GM19455 (cell line): ENCODE results near the gene CENPN.

ENCODE experiments used
- ATAC-seq: cut with Tn5 transposase; IDR thresholded peaks from one replicate; pipeline ENCODE4 v1.9.1; 2021; ENCODE audit not compliant: unreplicated experiment

The CENPN gene, protein sequence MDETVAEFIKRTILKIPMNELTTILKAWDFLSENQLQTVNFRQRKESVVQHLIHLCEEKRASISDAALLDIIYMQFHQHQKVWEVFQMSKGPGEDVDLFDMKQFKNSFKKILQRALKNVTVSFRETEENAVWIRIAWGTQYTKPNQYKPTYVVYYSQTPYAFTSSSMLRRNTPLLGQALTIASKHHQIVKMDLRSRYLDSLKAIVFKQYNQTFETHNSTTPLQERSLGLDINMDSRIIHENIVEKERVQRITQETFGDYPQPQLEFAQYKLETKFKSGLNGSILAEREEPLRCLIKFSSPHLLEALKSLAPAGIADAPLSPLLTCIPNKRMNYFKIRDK

DNA sequence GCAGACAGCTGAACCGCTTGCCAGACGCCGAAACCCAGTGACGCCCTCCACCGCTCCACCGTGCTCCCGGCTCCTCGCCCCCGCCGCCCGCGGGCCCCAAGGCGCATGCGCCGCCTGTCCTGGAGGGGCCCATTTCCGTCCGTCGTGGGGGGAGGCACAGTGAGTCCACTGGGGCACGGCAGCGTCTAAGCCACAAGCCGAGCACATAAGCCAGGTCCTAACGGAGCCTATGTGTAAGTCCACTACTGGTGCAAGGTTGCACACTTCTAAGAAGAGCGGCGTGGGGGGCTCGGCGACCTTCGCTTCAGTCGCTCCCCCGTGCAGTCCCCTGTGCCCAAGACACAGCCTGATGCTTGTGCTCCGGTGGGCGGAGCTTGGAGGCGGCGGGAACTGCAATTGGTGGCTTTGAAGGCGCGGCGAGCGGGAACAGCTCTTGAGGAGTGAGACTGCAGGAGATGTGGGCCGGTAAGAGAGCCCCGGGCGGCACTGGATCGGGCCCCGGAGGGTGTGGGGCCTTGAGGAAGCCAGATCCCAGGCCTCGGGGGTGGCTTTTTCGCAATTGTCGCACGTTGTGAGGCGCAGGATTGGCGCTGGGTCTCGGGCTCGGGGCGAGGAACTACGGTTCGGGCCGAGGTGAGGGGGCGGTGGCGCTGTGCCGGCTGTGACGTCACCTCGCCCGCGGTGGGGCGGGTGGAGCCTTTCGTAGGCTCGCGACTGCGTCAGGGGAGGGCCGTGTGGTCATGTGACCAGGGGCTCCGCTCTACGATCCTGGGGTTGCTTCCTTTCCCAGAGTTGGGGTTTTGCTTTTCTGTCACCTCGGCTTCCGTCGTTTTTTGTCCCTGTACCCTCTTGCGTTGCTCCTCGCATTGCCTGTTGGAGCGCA is at the start of gene CENPN, which contains the start of gene CMC2:
TSS of gene CENPN (plus strand) at position 402 of the 883 bp plus-strand sequence. CDS start 4,726 bp downstream, outside the sequence.
TSS of gene CMC2 (minus strand) at position 73 of the 883 bp plus-strand sequence. CDS start 9,491 bp downstream, outside the sequence.
- ATAC-seq: peak; percentile 90

DNA sequence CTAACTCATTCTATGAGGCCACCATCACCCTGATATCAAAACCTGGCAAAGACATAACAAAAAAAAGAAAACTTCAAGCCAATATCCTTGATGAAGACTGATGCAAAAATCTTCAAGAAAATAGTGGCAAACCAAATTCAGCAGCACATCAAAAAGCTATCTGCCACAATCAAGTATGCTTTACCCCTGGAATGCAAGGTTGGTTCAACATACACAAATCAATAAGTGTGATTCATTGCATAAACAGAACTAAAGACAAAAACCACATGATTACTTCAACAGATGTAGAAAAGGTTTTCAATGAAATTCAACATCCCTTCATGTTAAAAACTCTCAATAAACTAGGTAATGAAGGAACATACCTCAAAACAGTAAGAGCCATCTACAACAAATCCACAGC is 48.7 kb upstream of the CENPN start:
- ATAC-seq: no peak

DNA sequence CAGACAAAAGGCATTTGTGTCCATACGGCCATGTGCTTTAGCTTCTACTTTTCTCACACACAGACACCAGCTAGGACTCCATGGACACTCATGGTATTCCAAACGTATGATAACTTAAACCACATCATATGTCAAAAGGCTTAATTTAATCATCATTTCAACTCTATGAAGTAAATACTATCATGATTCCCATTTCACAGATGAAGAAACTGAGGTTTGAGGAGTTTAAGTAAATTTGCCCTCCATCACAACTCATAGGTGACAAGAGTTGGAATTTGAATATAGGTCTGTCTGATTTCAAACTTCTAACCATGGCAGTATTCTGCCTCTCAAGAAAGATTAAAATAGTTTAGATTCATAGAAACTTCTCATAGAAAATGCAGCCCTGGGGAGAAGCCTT is 44.1 kb upstream of the CENPN start:
- ATAC-seq: no peak

DNA sequence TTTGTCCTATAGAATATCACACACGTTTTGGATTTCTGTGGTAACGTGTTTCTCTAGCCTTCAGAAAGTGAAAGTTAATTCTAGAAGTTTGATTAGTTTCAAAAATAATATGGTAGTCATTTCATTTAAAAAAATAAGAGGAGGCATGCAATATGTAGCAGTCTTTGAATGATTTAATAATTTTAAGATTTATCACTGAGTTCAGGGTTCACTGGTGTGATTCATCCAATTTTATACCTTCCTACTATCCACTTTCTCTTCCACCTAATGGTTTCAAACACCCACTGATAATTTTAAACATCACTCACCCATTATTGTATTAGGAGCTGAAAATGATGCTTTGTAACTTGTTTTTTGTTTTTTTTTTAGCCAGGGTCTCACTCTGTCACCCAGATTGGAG is 42.7 kb upstream of the CENPN start:
- no peak for ATAC-seq

DNA sequence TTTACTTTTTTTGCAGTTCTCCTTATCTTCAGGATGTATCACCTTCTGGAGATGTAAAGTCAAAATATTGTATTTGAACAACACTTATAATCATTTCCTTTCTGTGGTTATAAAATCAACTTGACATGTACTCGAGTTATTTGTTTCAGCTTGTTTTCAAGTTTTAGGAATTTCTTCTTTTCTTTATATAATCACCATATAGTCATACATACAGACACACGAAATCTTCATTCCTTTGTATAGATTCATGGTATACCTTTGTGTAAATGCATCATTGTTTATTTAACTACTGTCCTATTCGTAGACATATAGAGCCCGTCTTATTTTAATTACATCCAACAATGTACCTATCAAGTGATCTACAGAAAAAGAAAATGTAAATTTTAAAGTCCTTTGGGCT is 40.4 kb upstream of the CENPN start:
- no peak for ATAC-seq

DNA sequence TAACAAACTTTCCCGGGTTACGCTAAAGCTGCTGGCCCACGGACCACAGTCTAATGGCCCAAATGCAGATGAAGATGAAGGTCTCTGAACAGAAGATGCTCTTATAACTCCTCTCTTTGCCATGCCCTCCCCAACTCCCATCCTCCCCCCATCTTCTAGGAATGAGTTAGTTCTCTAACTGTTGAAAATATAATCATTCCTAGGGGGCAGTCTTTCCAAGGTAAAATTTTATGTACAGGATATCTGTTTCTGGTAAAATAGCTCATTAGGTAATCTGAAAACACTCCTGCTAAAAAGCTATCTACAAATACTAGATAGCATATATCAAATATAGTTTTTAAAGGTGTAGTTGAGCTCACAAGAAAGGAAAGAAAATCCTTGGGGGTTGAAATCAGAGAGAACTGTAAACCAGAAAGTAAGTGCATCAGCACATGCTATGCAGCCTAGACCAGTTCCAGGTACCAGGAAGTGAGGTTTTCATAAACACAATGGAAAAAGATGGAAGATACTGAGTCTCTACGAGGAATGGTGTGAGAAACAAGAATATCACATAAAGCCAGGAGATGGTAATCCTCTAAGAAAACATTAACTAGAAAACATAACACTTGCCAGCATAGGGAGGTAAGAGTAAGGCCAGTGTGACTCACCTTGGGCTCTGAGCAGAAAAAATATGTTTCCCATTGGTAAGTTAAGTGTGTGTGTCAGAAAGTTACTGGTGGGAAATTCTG is 38.5 kb upstream of the CENPN start:
- ATAC-seq: no peak

DNA sequence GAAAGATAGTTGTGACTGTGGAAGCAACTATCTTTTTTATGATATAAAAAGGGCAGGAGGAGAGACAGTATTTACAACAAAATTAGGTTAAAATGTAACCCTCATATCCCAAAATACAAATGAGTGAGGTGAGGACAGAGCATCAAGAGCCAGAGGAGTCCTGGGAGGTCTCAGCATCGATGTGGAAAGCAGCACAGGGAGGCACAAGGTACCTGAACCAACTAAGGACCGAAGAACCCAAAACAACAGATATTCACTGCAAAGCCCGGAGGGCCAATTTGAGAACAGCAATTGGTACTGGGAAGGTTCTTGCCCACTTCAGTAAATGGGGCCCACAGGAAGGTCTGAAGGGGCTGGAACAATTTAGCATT is 37.9 kb upstream of the CENPN start:
- no peak for ATAC-seq

DNA sequence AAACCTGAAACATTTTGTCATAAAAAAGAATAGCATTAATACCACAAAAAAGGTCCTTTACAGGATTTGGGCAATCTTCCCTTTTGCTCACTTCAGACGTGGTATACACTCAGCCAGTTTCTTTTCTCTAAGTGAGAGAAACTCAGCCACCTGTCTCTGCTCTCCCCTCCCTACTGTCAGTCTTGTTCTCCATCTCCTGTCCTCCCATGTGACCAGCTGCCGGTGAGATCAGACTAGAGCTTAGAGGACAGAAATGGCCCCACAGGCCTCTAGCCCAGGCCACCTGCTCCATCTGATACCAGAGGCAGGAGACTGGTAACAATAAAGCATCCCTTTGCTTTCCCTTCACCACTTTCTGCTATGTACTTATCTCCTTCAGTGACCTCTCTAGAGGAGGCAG is 35.2 kb upstream of the CENPN start:
- no peak for ATAC-seq

DNA sequence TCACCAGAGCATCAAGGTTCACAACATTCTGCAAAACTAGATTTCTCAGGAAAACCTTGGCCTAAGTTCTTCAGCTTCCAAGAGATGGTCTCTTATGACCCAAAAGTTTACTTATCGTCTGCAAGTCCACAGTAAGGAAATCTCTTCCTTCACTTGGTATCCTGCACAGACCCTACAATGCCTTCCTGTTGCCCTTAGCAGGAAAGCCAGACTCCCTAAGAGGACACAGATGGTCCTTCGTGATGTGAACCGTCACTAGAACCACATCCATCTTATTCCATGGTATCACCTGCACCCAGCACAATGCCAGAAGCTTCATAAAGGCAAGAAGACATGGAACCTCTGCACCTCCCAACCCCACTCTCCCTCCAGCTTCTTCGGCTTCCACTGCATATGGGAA is 34.4 kb upstream of the CENPN start:
- ATAC-seq: no peak

DNA sequence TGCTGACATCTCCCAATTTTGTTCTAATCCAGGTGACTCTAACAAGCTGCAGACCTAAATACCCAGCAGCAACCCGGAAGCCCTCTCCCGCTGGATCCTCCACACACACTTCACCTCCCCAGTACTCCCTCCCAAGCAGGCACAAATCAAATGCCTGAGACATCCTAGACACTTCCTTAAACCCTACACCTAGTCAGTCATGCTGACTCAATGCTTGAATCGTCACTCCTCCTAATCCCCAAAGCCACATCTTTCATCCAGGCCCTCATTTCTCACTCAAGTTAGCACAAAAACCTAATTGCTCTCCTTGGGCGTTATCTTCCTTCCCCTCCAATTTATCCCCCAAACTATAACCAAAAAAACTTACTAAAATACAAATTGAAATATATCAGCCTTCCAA is 33.0 kb upstream of the CENPN start:
- ATAC-seq: no peak

DNA sequence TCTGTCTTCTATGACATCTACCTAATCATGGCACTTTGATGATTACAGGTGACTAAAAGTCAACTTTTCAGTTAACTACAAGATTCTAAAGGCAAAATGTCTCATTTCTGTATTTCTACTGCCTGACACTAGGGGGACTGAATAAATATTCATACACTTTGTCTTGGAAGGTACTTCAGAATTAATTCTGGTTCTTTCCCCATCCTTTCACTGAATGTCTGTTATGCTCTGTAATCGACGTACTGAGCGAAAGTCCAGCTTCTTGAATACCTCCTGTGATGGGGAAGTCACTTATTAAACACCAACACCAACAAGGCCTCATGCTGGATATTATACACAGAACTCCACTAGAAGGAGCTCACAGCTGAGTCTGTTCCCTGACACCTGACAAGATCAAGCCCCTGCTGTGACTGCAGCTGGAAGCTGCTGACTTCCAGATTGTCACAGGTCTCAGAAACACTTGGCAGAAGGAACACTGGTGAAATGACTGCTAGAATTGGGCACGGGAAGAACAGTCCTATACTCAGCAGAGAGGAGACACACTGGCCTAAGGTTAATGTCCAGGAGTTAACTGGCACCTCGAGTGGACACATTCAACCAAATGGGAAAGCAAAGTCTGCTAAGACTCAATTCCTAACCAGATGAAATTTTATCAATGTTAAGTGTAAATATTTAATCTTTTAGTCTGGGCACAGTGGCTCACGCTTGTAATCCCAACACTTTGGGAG is 32.2 kb upstream of the CENPN start:
- no peak for ATAC-seq

DNA sequence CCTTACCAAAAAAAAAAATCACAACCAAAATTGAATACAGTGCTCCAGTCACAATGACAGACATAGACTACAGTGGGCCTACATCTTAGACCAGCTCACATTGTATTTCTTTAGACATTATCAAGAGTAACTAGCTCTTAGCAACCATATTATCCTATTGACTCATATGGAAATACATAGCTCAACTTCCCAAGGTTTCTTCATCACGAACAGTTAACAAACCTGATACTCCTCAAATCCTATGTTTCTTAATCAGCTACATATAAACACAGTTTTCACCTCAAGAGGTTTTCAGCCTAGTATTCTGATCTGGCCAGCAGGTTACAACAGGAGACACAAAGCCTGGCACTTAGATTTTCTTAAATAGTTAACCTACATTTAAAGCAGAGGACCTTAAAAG is 30.1 kb upstream of the CENPN start:
- no peak for ATAC-seq

DNA sequence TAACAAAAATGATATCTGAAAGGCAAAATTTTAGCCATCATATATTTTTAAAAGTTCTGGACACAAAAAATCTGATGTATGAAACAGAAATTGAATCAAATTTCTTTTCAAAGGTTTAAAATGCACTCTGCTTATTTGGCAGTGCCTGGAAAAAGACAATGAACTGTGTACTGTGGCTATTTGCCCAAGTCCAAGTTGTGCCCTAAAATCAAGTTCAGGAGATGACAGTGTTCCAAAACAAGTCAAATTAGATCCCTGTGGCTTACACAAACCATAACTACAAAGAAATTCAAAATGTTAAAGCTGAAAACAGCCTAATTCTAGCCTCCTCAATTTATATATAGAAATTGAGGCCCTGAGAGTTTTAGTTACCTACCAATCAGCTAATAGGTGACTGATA is 25.9 kb upstream of the CENPN start:
- ATAC-seq: no peak

DNA sequence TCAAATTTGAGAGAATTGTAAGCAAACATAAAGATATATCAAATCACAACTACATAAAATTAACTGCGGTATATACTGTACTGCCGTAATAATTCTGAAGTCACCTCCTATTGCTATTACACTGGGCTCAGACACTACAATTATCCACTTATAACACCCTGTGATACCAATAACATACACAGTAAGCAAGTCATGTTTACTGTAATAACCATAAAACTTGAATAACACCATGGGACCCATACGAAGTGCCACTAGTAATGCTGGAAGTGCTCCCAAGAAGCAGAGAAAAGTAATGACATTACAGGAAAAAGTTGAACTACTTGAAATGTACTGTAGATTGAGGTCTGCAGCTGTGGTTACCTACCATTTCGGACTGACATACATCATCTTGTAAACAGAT is 24.4 kb upstream of the CENPN start:
- no peak for ATAC-seq

DNA sequence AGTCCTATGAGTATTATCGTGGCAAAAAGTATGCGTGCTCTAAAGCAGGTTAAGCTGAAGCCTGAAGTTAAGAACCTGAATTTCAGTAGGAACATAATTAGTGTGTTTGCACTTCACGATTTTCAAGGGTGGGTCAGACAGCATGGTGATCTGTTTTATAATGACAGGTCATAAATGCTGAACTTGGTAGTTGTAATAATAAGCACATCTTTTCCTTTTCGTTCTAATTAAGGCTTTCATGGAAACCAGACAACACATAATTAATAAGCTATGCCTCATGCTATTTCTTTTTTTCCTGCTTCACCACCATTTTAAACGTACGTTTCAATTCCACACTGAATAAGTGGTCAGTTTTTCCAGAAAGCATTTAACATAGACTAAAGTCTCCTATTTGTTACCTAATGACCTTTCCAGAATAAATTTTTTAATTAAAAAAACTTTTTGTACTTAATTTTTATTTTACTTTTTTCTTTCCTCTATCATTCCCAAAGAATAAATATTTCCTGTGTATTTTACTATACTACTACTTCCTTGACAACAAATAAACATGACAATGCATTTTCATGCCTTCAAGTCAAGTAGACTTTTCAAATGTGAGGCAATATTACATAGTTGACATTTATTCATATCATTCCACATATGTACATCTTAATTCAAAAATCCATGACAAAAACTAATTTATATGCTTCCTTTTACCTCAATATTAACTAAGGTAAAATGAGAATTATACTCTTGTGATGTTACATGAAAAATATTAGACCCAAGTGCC is 22.7 kb upstream of the CENPN start:
- no peak for ATAC-seq

DNA sequence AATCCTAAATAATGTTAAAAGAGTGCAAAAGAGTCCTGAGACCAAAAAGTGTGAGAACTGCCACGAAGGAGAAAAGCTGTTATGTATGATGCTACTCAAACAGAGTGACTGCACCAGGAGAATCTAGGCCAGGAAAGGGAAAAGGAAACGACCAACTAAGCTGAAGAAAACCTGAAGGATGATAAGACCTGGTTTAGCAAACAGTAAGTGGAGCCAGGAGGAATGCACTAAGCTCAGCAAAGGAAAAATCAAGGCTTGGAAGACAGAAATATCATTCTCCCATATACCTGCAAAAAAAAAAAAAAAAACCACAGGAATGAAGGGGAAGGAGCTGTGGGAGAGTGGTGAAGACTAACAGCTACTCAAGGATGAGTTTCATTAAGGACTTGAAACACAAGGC is 21.4 kb upstream of the CENPN start:
- ATAC-seq: no peak

DNA sequence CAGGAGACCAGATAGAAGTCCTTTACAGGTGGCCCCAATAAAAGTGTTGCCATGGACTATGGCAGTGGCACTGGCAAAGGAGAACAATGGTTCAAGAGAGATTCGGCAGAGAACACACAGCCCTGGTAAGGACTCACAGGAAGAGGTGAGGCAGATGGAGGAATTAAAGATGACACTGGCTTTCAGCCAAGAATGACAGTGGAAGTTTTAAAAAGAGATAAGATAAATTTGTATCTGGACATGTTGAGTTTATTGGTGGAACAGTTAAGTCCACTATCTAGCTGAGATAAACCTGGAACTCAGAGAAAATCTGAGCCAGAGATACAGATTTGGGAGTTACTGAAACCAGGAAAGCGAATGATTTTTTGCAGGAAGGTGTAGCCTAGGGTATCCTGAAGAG is 20.5 kb upstream of the CENPN start:
- no peak for ATAC-seq

DNA sequence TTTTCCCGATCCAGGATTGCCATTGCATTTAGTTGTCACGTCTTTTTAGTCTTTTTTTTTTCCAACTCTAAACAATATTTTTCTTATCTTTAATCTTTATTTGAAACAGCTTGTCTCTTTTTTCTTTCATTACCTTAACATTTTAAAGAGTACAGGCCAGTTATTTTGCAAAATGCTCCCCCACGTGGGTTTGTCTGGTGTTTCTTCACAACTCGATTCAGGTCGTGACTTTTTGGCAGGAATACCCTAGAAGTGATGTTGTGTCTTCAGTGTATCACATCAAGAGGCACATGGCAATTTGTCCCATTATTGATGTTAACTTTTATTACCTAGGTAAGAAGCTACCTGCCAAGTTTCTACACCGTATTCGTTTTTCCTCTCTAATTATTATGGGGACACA is 18.3 kb upstream of the CENPN start:
- no peak for ATAC-seq

DNA sequence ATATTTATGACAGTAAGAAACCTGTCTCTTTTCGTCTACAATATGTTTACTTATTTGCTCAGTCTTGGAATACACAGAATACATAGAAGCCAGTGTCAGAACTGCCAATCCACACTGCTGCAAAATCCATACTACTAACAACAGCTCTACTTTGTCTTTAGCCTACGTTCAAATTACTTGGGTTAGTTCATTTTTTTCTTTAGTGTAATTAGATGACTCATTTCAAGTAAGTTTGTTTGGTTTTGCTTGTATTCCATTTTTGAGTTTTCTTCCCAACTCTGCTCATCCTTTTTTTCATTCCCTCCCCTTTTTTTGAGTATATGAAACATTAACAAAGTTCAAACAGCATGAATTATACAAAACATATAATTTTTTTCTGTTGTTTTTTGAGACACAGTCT is 17.2 kb upstream of the CENPN start:
- ATAC-seq: no peak

DNA sequence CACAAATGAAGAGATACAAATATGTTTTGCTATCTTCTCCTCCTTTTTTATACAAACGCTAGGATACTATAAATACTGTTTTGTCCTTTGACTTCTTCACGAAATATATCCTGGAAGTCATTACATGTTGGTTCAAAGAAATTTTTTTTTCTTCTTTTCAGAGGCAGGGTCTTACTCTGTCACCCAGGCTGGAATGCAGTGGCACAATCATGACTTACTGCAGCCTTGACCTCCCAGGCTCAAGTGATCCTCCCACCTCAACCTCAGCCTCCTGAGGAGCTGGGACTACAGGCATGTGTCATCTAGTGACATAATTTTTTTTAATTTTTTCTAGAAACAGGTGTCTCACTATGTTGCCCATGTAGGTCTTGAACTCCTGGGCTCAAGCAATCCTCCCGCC is 16.4 kb upstream of the CENPN start:
- ATAC-seq: no peak
